Measurements from ENCODE around the gene AP3B1.

DNA sequence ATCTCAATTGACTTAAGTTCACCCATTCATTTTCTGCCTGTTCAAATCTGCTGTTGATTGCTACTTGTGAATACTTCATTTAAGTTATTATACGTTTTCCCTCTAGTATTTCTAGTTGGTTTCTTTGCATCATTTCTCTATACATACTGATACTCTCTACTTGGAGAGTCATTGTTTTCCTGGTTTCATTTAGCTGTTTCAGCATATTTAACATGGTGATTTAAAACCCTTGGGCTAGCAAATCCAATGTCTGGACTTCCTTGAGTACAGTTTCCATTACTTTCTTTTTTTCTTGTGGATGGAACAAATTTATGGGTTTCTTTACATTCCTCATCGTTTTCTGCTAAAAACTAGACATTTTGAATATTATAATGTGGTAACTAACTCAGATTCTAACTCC lies 90.7 kb downstream of the AP3B1 start:
- TF ChIP-seq POLR2AphosphoS5 (IDR thresholded peaks at IDR 0.05): no peak
- TF ChIP-seq EP300 (IDR thresholded peaks at IDR 0.05): no peak
- TF ChIP-seq, protein P1, sequence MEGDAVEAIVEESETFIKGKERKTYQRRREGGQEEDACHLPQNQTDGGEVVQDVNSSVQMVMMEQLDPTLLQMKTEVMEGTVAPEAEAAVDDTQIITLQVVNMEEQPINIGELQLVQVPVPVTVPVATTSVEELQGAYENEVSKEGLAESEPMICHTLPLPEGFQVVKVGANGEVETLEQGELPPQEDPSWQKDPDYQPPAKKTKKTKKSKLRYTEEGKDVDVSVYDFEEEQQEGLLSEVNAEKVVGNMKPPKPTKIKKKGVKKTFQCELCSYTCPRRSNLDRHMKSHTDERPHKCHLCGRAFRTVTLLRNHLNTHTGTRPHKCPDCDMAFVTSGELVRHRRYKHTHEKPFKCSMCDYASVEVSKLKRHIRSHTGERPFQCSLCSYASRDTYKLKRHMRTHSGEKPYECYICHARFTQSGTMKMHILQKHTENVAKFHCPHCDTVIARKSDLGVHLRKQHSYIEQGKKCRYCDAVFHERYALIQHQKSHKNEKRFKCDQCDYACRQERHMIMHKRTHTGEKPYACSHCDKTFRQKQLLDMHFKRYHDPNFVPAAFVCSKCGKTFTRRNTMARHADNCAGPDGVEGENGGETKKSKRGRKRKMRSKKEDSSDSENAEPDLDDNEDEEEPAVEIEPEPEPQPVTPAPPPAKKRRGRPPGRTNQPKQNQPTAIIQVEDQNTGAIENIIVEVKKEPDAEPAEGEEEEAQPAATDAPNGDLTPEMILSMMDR (IDR thresholded peaks at IDR 0.05): no peak
